ENCODE measurements around the gene GPI. TPM values are rescaled to one million over a fixed set of nuclear protein-coding genes. Genes with fewer than 3 reads are reported as not detected.

Gene GPI
- total RNA-seq, 4 donors from 2014 or later: 99.9 to 336 (median 265) TPM

DNA sequence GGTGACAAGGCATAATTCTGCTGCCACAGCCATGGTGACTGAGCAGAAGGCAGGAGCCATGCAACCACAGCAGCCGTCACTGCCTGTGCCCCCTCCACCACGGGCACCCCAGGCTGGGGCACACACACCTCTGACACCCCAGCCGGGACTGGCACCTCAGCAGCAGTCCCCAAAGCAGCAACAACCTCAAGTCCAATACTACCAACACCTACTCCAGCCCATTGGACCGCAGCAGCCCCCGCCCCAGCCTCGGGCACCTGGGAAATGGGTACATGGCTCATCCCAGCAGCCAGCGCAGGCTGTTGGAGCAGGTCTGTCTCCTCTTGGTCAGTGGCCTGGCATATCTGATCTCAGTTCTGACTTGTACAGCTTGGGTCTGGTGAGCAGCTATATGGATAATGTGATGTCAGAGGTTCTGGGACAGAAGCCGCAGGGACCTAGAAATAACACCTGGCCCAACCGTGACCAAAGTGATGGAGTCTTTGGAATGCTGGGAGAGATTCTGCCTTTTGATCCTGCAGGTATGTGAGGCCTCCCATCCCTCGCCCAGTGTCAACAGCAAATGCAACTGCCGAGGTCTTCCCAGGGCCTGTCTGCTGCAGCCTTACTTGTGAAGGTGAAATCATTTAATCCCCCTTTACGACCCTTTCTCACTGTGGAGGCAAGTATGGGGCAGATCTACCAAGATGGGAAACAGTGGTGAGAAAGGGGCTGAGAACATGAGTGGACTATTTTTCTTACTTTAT, 22.9 kb upstream of the GPI start:
- no peaks in the 10 kb centered on the region for H3K27me3 ChIP-seq
- H3K27ac ChIP-seq: no peak overlapping the region
- 80 to 93% methylated on average over 1 to 6 of the region's 12 CpGs for WGBS, 2 donors
- H3K4me1 ChIP-seq: peaks cover 0 to 2% (median 0%) of the 10 kb centered on the region in 3 donors
- no peak for TF ChIP-seq POLR2A (IDR thresholded peaks at IDR 0.05)
- TF ChIP-seq, protein P1, sequence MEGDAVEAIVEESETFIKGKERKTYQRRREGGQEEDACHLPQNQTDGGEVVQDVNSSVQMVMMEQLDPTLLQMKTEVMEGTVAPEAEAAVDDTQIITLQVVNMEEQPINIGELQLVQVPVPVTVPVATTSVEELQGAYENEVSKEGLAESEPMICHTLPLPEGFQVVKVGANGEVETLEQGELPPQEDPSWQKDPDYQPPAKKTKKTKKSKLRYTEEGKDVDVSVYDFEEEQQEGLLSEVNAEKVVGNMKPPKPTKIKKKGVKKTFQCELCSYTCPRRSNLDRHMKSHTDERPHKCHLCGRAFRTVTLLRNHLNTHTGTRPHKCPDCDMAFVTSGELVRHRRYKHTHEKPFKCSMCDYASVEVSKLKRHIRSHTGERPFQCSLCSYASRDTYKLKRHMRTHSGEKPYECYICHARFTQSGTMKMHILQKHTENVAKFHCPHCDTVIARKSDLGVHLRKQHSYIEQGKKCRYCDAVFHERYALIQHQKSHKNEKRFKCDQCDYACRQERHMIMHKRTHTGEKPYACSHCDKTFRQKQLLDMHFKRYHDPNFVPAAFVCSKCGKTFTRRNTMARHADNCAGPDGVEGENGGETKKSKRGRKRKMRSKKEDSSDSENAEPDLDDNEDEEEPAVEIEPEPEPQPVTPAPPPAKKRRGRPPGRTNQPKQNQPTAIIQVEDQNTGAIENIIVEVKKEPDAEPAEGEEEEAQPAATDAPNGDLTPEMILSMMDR (IDR thresholded peaks at IDR 0.05): no peak
- H3K36me3 ChIP-seq: peaks cover 19 to 99% (median 26%) of the 10 kb centered on the region in 3 donors
- no peak for DNase-seq
- H3K4me3 ChIP-seq: no peak overlapping the region
- intact Hi-C loops (cut with DNase I): no loop called here
- H3K9me3 ChIP-seq: peaks cover 0 to 8% (median 0%) of the 10 kb centered on the region in 3 donors

DNA sequence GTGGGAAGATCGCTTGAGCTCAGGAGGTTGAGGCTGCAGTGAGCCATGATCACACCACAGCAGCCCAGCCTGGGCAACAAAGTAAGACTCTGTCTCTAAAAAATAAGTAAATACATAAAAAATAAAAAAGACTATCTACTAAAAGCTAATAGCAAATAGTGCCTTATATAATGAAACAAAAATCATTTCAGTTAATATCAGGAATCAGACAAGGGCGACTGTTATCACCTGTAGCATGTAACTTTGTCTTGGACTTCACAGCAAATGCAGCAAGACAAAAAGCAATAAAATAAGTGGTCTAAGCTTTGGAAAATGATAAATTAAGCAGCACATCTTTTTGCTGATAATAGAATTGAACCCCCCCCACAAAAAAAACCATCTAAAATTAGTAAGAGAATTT, 21.2 kb upstream of the GPI start:
- Histone ChIP-seq H3K36me3 (peaks cover 19 to 97% (median 32%) of the 10 kb centered on the region in 3 donors), H3K27ac (no peak overlapping the region)
- 93 to 100% methylated on average over 2 of the region's 2 CpGs for WGBS, 2 donors

DNA sequence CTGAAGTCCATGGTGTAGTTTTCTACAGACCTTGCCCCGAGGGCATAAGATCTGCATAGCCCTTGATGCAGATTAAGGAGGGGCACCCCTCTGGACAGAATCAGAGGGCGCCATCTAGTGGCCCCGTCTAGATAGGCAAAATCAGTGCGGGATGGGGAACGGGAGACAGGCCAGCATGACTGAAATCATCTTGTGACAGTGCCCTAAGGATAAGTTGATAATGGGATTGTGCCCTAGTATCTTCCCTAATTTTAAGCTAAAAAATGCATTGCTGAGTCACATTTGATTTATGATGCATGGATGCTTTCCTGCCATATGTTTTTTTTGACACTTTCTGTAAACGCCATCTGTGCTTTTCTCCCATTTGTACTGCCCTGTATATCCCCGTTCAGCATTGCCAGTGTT, 19.0 kb upstream of the GPI start:
- H3K27me3 ChIP-seq: no peaks in the 10 kb centered on the region
- peaks cover 14 to 97% (median 31%) of the 10 kb centered on the region in 3 donors for H3K36me3 ChIP-seq
- peaks cover 0 to 8% (median 0%) of the 10 kb centered on the region in 3 donors for H3K9me3 ChIP-seq
- H3K4me3 ChIP-seq: no peak overlapping the region
- no peak for DNase-seq
- no peak overlapping the region for H3K27ac ChIP-seq
- intact Hi-C loops (cut with DNase I): no loop called here
- H3K4me1 ChIP-seq: no peaks in the 10 kb centered on the region
- 37 to 45% methylated on average over 6 to 7 of the region's 7 CpGs for WGBS, 2 donors
- no peak for TF ChIP-seq POLR2A (IDR thresholded peaks at IDR 0.05)
- TF ChIP-seq, protein P1 (IDR thresholded peaks at IDR 0.05): peak; percentile 25 to 72 (median 56)

More for the DNA sequence above, 21.2 kb upstream of the GPI start:
- Histone ChIP-seq H3K9me3 (peaks cover 0 to 8% (median 0%) of the 10 kb centered on the region in 3 donors), H3K4me3 (no peak overlapping the region), H3K27me3 (no peaks in the 10 kb centered on the region), H3K4me1 (no peaks in the 10 kb centered on the region)
- DNase-seq: no peak
- TF ChIP-seq, protein P1 (IDR thresholded peaks at IDR 0.05): no peak
- intact Hi-C loops (cut with DNase I): no loop called here

DNA sequence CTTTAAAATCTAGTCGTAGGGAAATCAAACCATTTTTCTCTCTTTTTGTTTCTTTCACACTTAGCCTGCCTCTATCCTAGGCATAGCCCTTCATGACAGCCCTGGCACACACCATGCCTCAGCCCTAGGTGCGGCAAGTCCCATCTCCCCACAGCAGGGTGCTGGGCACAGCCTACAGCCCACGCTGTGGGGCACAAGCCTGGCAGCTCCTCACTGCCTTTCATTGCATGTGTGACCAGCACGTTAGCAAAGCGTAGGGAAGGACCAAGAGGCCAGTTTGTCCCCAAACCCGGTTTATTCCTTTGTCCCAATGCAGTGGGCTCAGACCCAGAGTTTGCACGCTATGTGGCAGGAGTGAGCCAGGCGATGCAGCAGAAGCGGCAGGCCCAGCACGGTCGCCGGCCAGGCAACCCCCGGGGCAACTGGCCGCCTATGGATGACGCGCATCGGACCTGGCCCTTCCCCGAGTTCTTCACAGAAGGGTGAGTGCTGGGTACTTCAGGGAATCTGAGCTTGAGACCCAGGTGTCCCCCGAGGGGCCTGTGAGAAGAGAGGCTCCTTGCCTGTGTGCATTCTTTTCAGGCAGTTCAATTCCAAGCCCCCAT, 17.3 kb upstream of the GPI start:
- H3K27ac ChIP-seq: no peak overlapping the region
- TF ChIP-seq, protein P1 (IDR thresholded peaks at IDR 0.05): no peak
- TF ChIP-seq POLR2A (IDR thresholded peaks at IDR 0.05): no peak
- intact Hi-C loops (cut with DNase I): no loop called here
- H3K9me3 ChIP-seq: peaks cover 0 to 8% (median 0%) of the 10 kb centered on the region in 3 donors
- H3K36me3 ChIP-seq: peaks cover 8 to 96% (median 22%) of the 10 kb centered on the region in 3 donors
- no peak overlapping the region for H3K4me3 ChIP-seq
- no peaks in the 10 kb centered on the region for H3K27me3 ChIP-seq
- no peaks in the 10 kb centered on the region for H3K4me1 ChIP-seq
- WGBS, 2 donors: 91 to 99% methylated on average over 4 to 14 of the region's 19 CpGs
- no peak for DNase-seq

DNA sequence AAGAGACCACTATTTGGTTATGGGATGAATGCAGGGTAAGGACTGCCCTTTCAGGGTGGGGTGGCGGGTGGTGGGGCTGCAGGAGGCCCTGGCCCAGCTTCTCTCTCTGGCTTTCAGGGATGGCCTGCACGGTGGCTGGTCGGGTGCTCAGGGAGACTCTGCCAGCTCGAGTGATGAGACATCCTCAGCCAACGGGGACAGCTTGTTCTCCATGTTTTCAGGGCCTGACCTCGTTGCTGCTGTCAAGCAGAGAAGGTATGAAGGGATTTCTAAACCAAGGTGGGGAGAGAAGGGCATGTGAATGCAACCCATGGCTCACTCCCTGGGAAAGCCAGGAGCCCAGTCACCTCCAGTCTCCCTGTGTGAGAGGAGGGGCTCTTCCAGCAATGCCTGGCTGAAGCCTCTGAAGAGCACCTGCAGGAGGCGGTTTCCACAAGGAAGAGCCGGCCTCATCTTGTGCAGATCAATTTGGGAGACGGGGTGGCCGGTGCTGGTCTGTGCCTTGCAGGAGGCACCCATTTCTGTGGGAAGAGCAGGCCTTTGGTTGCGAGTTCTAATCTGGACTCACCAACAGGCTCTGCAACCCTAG, 16.0 kb upstream of the GPI start:
- intact Hi-C loops (cut with DNase I): no loop called here
- DNase-seq: no peak
- peaks cover 0 to 8% (median 0%) of the 10 kb centered on the region in 3 donors for H3K9me3 ChIP-seq
- no peak for TF ChIP-seq POLR2A (IDR thresholded peaks at IDR 0.05)
- TF ChIP-seq, protein P1 (IDR thresholded peaks at IDR 0.05): no peak
- 95 to 100% methylated on average over 5 of the region's 11 CpGs for WGBS, 2 donors
- H3K27ac ChIP-seq: no peak overlapping the region
- H3K36me3 ChIP-seq: peaks cover 8 to 96% (median 28%) of the 10 kb centered on the region in 3 donors
- H3K27me3 ChIP-seq: no peaks in the 10 kb centered on the region
- H3K4me1 ChIP-seq: no peaks in the 10 kb centered on the region
- no peak overlapping the region for H3K4me3 ChIP-seq

Data from esophagus squamous epithelium (tissue), 5 donors.